IPS-18c (cell line): ENCODE results near the gene BIK.

ENCODE experiments used
- H3K4me3 ChIP-seq: 2 replicates; pipeline ENCODE4 v1.7.0; 2013; ENCODE audit warnings: low read depth, mild to moderate bottlenecking, low read length, moderate library complexity; ENCODE audit not compliant: insufficient read depth
- H3K9me3 ChIP-seq: one replicate; pipeline ENCODE4 v1.6.1; 2013; ENCODE audit warnings: mild to moderate bottlenecking, low read length, moderate library complexity; ENCODE audit not compliant: control insufficient read depth, insufficient read depth

The BIK gene, protein sequence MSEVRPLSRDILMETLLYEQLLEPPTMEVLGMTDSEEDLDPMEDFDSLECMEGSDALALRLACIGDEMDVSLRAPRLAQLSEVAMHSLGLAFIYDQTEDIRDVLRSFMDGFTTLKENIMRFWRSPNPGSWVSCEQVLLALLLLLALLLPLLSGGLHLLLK

DNA sequence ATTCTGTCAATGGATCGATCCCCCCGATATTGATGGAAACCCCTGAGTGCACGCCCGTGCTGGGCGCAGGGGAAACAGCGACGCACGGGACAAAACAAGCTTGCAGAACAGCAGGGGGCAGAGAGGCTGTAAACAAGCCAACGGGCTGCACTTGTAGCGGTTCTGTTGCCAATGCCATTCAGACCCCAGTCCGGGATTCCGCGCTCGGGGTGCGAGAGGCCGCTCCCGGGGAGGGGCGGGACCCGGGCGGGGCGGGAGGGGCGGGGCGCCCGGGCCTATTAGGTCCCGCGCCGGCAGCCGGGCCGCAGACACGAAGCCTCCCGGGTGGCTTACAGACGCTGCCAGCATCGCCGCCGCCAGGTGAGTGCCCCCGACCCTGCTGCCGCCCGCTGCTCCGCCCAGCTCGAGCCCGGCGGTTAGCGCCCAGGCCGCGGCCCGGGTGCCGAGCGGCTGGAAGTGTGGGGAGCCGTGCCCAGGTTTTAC, at the start of gene BIK:
TSS of gene BIK (plus strand) at position 307 of the 483 bp plus-strand sequence. CDS start 13,273 bp downstream, outside the sequence.
- peak within 1 kb of the TSS; percentile 74 for H3K4me3 ChIP-seq
- no peaks in the 10 kb centered on the region for H3K9me3 ChIP-seq

DNA sequence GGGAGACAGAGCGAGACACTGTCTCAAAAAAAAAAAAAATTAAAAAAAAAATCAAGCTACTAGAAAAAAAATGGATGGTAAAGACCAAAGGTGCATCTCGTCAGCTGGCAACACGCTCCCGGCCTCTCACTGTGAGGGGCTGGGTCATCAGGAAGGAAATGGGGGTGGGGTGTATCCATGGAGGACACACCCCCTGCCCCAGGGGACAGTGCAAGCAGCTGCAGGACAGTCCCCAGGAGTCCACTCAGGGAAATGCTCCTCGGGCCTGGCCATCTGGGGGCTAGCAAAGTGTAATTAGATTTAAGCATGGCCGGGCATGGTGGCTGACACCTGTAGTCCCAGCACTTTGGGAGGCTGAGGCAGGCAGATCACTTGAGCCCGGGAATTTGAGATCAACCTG, 44.4 kb upstream of the BIK start:
- Histone ChIP-seq H3K4me3 (no peak overlapping the region), H3K9me3 (peaks cover 2% of the 10 kb centered on the region)

DNA sequence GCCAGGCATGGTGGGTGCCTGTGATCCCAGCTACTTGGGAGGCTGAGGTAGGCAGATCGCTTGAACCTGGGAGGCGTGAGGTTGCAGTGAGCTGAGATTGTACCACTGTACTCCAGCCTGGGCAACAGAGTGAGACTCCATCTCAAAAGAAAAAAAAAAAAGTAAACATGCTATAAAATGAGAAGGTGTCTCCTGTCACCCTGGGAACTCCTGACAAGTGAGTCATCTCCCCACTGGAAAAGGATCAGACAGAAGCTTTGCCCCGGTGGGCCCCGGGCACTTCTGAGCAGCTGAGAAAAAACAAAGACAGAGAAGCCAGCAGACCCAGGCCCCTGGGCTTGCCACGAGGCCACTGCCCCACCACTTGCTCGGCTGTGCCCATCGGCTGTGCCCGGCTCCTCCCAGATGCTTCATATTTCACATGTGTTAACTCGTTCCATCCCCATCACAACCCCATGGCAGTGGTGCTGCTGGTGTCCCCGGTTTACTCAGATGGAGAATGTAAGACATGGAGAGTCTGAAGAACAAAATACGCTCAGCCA, 43.6 kb upstream of the BIK start:
- Histone ChIP-seq H3K4me3 (no peak overlapping the region), H3K9me3 (peaks cover 2% of the 10 kb centered on the region)

DNA sequence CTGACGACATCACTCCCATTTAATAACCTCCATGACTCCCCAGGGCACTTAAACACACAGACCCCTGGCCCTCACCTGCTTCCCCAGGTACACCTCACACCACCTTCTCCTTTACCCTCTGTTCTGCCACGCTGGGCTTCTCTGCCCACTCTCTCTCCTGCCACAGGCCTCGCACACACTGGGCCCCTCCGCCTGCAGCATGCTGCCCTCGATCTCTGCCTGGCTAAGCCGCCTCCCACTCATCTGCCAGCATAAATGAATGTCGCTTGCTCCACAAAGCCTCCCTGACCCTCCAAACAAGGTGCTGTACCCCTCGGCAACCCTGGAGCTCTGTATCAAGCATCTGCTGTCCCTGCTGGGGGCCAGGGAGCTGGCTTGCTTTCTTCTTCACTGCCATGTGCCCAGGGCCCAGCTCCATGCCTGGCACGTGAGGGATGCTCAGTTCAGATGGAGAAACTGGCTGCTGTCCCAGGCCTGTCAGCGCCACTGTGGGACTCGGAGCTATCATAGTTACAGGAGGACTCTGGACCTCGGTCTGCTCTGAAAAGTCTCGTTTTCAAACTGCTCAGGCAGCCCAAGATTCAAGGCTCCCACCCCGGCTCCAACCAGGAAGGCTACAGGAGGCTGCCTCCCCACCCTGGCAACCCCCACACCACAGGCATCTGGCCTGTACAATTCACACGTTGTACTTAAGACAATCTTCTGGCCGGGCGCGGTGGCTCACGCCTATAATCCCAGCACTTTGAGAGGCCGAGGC, 33.3 kb upstream of the BIK start:
- Histone ChIP-seq H3K9me3 (peaks cover 2% of the 10 kb centered on the region), H3K4me3 (no peak overlapping the region)

DNA sequence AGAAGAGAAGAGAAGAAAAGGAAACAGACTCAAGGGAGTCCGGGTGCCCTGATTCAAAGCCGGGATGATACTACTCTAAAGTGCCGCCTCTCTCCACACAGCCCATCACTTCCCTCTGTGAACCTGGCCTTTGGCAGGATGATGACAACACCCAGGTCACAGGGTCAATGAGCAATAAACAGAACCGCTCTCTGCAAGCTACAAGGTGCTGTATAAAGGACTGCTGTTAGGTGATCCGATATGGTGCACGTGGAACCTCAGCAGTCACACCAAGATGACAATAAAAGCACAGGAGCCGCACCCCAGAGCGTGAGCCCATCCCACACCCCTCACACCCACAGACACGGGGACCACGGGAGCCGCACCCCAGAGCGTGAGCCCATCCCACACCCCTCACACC, 32.0 kb upstream of the BIK start:
- Histone ChIP-seq H3K9me3 (peaks cover 2% of the 10 kb centered on the region), H3K4me3 (no peak overlapping the region)

DNA sequence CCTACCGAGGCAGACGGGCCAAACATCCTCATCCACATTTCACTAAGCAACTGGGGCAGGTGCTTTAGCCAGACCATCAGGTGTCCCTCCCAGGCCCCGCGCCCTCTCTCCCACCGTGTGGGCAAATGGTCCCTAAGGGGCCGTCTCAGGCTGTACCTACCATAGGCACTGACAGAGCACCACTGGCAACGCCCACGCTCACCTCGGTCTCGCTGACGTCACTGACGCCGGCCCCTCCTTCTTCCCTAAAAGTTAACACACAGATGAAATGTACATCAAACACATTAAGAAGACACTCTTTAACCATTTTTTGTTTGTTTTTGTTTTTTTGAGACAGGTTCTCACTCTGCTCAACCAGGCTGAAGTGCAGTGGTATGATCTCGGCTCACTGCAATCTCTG, 30.8 kb upstream of the BIK start:
- Histone ChIP-seq H3K9me3 (no peaks in the 10 kb centered on the region), H3K4me3 (no peak overlapping the region)

DNA sequence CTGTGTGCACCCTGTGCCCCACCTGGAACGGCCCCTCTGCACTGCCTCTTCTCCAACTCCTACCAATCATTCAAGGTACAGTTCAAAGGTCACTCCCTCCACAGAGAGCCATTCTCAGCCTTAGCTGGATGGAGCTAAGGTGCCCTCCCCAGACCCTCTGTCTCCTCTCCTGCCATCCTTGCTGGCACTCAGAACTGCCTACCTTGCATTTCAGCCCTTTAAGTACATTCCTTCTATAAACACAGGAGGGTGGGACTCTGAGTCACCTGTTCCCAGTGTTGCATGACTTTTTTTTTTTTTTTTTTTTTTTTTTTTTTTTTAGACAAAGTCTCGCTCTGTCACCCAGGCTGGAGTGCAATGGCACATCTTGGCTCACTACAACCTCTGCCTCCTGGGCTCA, 29.9 kb upstream of the BIK start:
- Histone ChIP-seq H3K9me3 (peaks cover 3% of the 10 kb centered on the region), H3K4me3 (no peak overlapping the region)

DNA sequence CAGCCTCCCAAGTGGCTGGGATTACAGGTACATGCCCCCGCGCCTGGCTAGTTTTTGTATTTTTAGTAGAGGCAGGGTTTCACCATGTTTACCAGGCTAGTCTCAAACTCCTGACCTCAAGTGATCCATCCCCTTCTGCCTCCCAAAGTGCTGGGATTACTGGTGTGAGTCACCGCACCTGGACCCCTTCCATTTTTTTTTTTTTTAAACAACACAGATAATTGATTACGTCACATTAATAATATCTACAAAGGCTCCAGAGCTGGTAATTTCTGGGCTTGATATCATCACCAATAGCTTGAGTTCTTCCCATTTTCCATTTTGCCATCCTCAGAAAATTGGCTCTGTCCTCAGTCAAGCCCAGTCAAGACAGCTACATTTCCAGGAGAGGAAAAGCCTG, 28.6 kb upstream of the BIK start:
- Histone ChIP-seq H3K9me3 (peaks cover 3% of the 10 kb centered on the region), H3K4me3 (no peak overlapping the region)

DNA sequence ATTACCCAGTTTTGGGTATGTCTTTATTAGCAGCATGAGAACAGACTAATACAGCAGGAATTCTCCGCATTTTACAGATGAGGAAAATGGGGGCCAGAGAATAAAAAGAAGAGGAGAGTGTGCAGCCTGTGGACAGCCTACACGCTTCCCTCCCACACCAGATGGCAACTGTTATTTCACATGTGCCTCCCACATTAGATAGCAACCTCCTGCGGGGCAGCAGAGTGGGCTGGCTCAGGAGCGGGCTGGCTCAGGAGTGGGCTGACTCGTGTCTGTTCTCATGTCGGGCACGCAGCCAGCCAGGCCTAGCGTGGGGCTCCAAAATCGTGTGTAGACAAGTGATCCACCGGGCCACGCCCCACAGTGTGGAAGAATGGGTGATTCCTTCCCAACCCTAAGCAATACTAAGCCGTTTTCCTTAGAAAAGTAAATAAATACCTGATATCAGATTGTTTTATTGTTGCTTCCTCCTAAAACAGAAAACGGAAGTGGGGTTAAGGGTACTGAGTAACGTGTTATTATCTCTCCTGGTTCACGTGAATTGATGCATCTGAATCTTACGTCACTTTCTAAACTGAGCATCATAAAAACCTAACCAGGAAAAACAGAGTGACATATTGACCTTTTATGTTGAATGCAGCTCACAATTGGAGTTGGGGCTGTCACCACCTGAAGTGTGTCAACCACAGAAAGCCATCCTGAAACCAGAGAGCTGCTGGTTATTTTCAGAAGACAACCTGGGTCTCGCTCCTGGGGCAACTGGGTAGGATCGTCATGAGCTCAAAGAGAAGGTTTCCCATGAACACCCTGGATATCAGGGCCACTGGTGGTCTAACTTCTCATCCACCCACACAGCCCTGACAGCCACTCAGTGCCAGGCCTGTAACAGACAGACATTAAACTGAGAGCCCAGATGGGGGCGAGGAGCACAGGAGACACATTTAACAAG, 24.6 kb upstream of the BIK start:
- Histone ChIP-seq H3K9me3 (peaks cover 3% of the 10 kb centered on the region), H3K4me3 (no peak overlapping the region)

DNA sequence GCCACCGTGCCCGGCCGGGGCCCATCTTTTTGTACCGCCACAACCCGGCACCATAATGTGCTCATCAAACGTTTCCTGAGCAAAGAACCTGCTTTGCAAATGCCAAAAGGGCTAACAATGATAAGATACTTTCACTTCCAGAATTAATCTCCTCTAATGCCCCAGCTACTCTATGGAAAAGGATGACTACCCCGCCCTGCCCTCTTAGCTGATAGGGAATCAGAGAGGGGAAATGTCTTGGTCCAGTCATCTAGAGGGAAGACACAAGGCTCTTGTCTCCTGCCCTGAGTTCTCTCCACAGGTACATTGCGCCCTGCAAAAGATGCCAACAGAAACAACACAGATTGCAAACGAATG, 21.9 kb upstream of the BIK start:
- H3K4me3 ChIP-seq, result peak overlapping the region; percentile 71
- H3K9me3 ChIP-seq, result peaks cover 3% of the 10 kb centered on the region

DNA sequence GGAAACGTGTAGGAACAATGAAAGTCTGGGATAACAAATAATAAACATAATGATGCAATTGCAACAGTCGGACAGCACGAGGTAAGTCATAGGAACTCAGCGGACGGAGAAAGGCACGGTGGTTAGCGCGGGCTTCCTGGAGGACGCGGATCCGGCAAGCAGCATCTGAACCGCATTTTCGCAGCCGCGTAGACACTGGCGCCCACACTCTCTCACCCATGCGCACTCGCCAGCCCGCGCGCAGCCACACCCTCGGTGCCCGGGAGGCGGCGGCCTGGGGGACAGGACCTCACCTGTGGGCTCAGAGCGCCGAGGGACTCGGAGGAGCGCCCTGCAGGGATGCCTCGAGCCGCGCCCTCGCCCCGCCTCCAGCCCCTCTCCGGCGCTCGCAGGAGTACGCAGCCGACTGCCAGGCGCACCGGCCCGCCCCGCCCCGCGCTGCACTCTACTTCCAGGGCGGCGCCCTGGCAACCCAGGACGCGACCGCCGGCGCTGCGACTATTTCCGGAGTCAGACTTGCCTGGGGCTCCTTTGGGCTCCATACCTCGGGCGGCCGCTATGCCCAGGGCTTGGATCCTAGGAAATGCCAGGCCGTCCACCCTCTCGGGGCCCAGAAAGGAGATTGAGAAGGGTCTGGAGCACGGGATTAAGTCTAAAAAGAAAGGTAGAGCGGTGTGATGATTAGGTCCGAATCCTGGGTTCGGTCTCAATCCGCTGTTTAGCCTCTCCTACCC, 21.4 kb upstream of the BIK start, which contains the start of gene TTLL1:
TSS of gene TTLL1 (minus strand) at position 408 of the 734 bp plus-strand sequence. CDS start 13,805 bp downstream, outside the sequence.
- Histone ChIP-seq H3K4me3 (peak within 1 kb of the TSS; percentile 71), H3K9me3 (peaks cover 3% of the 10 kb centered on the region)

DNA sequence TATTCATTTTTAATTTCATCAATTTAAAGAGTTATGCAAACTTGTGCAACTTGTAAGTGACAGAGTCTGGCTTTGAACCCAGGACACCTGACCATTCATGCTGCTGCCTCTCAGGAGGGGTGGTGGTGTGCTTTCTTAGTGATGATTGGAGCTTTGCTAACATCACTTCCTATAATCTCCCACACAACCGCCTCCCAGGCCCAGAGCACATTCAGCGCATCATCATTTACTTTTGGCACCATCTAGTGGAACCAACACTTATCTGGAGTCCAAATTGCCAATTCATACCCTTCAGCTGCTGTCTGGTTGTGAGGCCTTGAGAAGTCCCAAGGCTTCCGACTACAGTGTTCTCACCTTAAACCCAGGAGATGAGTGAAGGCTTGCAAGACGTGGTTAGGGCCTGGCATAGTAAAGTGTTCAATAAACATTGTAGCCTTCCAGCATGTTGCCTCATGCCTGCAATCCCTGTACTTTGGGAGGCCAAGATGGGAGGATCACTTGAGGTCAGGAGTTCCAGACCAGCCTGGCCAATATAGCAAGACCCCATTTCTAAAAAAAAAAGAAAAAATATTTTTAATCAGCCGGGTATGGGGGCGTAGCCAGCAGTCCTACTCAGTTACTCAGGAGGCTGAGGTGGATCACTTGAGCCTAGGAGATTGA, 20.3 kb upstream of the BIK start:
- no peak overlapping the region for H3K4me3 ChIP-seq
- H3K9me3 ChIP-seq, result no peaks in the 10 kb centered on the region

DNA sequence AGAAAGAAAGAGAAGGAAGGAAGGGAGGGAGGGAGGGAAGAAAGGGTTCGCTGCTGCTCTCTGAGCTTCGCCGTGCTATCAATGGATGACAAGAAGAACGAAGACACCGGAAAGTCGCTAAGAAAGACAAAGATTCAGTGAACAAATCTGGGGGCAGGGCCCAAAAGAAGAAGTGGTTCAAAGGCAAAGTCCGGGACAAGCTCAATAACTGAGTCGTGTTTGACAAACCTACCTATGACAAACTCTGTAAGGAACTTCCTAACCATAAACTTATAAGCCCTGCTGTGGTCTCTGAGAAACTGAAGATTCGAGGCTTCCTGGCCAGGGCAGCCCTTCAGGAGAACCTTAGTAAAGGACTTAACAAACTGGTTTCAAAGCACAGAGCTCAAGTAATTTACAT, 18.5 kb upstream of the BIK start:
- H3K4me3 ChIP-seq, result no peak overlapping the region
- peaks cover 6% of the 10 kb centered on the region for H3K9me3 ChIP-seq

DNA sequence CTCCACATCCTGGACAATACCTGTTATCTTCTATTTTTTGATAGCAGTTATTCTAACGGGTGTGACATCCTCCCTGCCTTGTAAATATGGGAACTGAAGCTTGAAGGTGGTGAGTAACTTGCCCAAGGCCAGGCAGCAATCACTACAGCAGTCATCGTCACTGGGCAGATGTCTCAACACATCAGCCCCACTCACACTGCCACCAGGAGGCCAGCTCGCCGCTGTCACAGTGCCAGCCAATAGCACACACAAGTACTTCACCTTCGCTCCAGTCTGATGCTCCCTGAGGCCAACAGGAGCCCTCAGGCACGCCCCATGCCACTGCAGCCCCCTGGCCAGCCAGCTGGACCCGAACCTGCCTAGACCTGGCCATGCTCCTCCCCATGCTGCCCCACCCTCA, 16.5 kb upstream of the BIK start:
- H3K4me3 ChIP-seq, result no peak overlapping the region
- peaks cover 6% of the 10 kb centered on the region for H3K9me3 ChIP-seq

DNA sequence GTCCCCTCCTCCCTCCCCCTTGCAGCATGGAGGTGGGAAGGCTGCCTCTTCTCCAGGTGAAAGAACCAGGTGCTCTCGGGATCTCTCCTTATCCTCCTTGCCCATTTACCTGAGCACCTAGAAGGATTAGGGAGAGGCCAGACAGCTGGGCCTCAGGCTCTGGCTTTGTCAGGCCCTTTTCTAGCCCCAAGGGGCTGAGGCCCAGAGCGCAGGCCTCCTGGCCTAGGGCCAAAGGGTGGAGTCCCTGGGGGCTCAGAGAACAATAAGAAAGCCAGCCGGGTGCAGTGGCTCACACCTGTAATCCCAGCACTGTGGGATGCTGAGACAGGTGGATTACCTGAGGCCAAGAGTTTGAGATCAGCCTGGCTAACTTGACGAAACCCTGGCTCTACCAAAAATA, 16.0 kb upstream of the BIK start:
- Histone ChIP-seq H3K4me3 (no peak overlapping the region), H3K9me3 (peaks cover 6% of the 10 kb centered on the region)

DNA sequence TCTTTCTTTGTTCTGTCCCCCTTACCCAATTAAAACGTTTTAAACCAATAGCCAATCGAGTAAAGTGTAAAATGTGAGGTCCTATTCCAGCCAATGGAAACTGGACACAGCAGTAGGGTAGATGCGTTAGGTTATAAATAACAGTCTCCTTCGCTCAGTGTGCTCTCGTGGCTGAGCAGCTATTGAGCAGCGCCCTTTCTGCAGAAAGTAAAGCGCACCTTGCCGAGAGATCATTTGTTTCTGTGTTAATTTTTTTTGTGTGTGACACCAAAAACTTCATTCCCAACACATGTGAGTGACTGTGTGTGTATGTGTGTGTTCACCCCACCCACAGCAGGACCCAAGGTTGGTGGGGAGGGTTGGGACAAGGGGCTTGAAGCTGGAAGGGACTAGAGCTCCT, 14.1 kb upstream of the BIK start:
- Histone ChIP-seq H3K4me3 (no peak overlapping the region), H3K9me3 (peaks cover 6% of the 10 kb centered on the region)
